Vagina (tissue), 2 donors: ENCODE results near the gene XPO4.

Experiments used
- POLR2A ChIP-seq, 2 donors: fragments of 450-650 bp; IDR thresholded peaks; one replicate each; pipeline ENCODE4 v1.6.1; 2017; ENCODE audit warnings: antibody characterized with exemption in 2 of 2, mild to moderate bottlenecking in 2 of 2, moderate library complexity in 2 of 2
- POLR2AphosphoS5 ChIP-seq, 2 donors: sonication (generic); formaldehyde crosslinking; IDR thresholded peaks; one replicate each; pipeline ENCODE4 v1.9.0; 2017; ENCODE audit warnings: antibody characterized with exemption in 2 of 2, mild to moderate bottlenecking in 2 of 2, low read depth in 1 of 2; ENCODE audit not compliant: insufficient read depth in 1 of 2
- TF ChIP-seq, protein P1 (sequence below), 3 experiments: fragments of 450-650 bp in 2 of 3; fragments of 200-600 bp in 1 of 3; sonication (generic) in 1 of 3; IDR thresholded peaks; one replicate each; pipeline ENCODE4 v1.5.1; 2017 to 2019; ENCODE audit warnings: antibody characterized with exemption in 3 of 3, mild to moderate bottlenecking in 2 of 3, moderate library complexity in 2 of 3

DNA sequence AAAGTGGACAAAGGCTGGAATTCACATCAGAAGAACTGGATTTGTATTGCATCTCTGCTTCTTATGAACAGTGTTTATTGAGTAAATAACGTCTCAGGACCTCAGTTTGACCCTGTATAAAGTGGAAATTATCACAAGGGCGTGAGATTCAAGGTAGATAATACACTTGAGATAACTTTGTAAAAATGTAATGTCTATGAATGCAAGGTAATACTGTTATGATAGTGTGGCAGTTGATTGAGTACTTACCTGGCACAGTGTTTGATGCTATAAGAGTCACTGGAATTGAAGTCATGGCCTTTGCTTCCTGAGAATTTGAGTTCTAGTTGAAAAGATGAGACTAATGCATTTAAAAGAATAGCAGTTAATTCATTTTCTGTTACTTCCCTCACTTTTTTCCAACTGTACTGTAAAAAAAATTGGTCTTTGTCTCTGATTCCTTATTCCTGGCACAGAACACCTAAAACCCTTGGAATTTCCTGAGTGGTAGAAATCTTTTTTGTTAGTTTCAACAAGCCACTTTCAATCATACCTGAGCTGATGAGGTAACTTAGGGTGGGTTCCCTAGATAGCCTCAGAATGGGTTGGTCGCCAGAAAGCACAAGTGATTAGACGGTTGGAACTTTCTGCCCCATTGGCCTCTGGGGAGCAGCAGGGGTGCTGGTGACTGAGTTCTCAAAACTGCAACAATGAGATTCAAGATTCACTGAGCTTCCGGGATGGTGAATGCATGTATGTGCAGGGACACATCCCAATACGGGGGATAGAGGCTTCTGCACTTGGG is 6.4 kb upstream of the XPO4 start:
- TF ChIP-seq, protein P1, sequence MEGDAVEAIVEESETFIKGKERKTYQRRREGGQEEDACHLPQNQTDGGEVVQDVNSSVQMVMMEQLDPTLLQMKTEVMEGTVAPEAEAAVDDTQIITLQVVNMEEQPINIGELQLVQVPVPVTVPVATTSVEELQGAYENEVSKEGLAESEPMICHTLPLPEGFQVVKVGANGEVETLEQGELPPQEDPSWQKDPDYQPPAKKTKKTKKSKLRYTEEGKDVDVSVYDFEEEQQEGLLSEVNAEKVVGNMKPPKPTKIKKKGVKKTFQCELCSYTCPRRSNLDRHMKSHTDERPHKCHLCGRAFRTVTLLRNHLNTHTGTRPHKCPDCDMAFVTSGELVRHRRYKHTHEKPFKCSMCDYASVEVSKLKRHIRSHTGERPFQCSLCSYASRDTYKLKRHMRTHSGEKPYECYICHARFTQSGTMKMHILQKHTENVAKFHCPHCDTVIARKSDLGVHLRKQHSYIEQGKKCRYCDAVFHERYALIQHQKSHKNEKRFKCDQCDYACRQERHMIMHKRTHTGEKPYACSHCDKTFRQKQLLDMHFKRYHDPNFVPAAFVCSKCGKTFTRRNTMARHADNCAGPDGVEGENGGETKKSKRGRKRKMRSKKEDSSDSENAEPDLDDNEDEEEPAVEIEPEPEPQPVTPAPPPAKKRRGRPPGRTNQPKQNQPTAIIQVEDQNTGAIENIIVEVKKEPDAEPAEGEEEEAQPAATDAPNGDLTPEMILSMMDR (IDR thresholded peaks at IDR 0.05) = no peak
- TF ChIP-seq POLR2AphosphoS5 (IDR thresholded peaks at IDR 0.05; ENCODE audit: insufficient read depth in 1 of 2, low read depth in 1 of 2) (no peak), POLR2A (IDR thresholded peaks at IDR 0.05) (no peak)
